Measurements from ENCODE around the gene CERS1.

DNA sequence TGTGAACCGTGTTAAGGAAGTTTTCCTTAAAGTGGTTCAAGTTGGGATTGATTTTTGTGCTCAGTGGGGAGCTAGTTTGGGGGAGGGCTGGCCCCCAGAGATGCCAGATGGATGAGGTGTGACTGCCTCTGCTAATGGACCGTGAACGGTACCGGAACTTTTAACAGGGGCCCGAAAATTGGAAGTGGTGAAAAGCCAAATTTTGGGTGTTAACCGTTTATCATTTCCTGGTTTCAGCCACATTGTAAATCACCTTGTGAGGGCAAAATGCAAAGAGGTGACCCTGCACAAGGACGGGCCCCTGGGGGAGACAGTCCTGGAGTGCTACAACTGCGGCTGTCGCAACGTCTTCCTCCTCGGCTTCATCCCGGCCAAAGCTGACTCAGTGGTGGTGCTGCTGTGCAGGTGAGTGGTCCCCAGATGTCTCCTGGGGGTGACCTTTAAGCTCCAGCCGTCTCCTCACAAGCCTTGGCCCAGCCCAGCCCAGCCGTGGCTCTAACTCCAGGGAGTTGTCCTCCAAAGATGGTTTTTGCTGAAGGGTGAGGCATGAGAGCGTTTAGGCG lies 46.0 kb downstream of the CERS1 start:
- TF ChIP-seq, protein P1, sequence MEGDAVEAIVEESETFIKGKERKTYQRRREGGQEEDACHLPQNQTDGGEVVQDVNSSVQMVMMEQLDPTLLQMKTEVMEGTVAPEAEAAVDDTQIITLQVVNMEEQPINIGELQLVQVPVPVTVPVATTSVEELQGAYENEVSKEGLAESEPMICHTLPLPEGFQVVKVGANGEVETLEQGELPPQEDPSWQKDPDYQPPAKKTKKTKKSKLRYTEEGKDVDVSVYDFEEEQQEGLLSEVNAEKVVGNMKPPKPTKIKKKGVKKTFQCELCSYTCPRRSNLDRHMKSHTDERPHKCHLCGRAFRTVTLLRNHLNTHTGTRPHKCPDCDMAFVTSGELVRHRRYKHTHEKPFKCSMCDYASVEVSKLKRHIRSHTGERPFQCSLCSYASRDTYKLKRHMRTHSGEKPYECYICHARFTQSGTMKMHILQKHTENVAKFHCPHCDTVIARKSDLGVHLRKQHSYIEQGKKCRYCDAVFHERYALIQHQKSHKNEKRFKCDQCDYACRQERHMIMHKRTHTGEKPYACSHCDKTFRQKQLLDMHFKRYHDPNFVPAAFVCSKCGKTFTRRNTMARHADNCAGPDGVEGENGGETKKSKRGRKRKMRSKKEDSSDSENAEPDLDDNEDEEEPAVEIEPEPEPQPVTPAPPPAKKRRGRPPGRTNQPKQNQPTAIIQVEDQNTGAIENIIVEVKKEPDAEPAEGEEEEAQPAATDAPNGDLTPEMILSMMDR (conservative IDR thresholded peaks at IDR 0.05; ENCODE audit: low read depth, low read length) = no peak
- no peak for TF ChIP-seq EZH2 (IDR thresholded peaks at IDR 0.05; ENCODE audit: borderline replicate concordance, low read depth, low read length, poor library complexity, severe bottlenecking)
